Measurements from ENCODE around the gene ALG14. TPM values are rescaled to one million over a fixed set of nuclear protein-coding genes. Genes with fewer than 3 reads are reported as not detected.
"Not testable (repeated sequence)": the region's sequence is repeated elsewhere in the genome, so short reads cannot be mapped to it uniquely, and the experiment has no call there.

ALG14 gene
- total RNA-seq, 1 donor from 2014 or later: 7.5 TPM

DNA sequence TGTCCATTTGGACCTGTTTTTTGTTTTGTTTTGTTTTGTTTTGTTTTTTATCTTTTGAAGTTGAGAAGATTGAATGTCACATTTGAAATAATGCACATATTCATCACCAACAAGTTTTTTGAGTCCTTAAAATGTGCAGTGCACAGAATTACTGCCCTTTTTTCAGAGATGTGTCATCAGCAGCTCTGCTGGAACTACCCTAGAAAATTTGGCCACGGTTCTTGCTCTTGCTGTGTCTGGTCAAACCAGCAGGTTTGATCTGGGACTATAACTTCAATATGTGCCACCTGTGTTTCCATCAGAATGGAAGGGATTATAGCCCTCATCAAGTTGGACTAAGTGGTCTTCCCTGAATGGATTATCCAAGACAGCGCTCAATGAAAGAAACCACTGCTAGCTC lies 121.7 kb downstream of the ALG14 start:
- CTCF ChIA-PET: no interaction called here
- POLR2A ChIA-PET: no interaction called here
- no peaks in the 10 kb centered on the region for H3K27me3 Mint-ChIP-seq
- H3K36me3 Mint-ChIP-seq (ENCODE audit: low read depth): no peaks in the 10 kb centered on the region
- H3K4me1 Mint-ChIP-seq: no peaks in the 10 kb centered on the region
- intact Hi-C loops (cut with micrococcal nuclease): no loop called here
- no peaks in the 10 kb centered on the region for H3K9me3 Mint-ChIP-seq
- H3K27ac Mint-ChIP-seq: no peak overlapping the region
- ATAC-seq (ENCODE audit: low read depth) (no peak), DNase-seq (no peak)
- no peak overlapping the region for H3K4me3 Mint-ChIP-seq
- TF ChIP-seq CTCF (IDR thresholded peaks at IDR 0.05): no peak

DNA sequence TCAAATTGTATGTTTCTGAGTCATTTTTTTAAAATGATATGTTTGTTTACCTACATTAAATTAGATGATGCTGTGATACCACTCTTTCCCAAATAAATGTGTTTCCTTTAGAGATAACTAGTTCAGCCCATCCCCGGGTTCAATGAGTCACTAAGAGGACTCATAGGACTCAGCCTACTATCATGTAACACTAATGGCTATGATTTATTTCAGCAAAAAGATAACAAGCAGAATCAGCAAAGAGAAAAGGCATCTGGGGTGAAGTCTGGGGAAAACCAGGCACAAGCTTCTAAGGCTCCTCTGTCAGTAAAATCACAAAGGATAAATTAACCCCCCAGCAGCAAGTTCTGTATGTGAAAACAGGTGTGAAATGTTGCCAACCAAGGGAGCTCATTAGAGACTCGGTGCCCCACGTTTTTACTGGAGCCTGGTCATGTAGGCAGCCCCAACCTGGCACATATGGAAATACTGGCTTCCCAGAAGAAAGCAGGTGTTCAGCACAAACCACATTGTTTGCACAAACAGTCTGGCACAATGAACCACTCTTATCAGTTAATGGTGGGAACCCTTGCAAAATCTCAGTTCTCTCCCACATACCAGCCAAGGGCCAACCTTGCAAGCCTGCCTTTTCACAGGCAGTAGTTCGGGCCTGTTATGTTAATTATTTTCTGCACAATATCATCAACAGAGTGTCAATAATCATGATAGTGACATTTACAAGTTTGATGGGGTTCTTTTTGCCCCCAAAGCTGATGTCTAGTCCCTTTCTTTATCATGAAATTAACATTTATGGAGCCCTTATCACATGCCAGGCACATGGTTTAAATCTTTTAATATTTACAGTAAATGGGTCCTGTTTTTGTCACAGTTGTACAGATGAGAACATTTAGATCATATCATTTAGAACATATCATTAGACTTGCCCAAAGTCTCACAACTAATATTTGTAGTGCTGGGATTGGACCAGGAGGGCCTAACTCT lies 122.8 kb downstream of the ALG14 start:
- H3K27ac Mint-ChIP-seq: no peak overlapping the region
- ChIA-PET CTCF (no interaction called here), POLR2A (no interaction called here)
- no peaks in the 10 kb centered on the region for H3K4me1 Mint-ChIP-seq
- no peaks in the 10 kb centered on the region for H3K36me3 Mint-ChIP-seq (ENCODE audit: low read depth)
- intact Hi-C loops (cut with micrococcal nuclease): no loop called here
- no peaks in the 10 kb centered on the region for H3K9me3 Mint-ChIP-seq
- no peak for TF ChIP-seq CTCF (IDR thresholded peaks at IDR 0.05)
- DNase-seq (no peak), ATAC-seq (ENCODE audit: low read depth) (no peak)
- H3K27me3 Mint-ChIP-seq: no peaks in the 10 kb centered on the region
- no peak overlapping the region for H3K4me3 Mint-ChIP-seq

- no peak for TF ChIP-seq CTCF (IDR thresholded peaks at IDR 0.05)
These were observed 125.3 kb downstream of the ALG14 start for GRCh38 chr1:94947437-94947836.

DNA sequence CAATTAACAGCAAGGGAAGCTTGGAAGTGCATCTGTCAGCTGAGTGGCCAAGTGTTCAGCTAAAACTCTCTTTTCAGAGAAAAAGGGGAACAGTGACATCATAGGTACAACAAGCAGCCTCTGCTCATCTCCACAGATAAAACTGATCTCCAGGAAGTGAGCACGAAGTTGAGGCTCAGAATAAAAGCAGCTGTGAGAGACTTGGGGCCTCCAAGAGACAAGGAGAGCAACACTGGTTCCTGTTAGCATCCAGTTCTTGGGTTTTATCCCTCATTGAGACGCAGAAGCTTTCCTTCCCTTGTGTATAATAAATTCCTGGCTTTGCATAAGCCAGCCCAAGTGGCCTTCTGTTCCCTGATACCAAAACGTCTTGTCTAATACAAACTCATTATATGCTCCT lies 125.9 kb downstream of the ALG14 start:
- Mint-ChIP-seq H3K4me3 (no peak overlapping the region), H3K27ac (no peak overlapping the region), H3K9me3 (no peaks in the 10 kb centered on the region), H3K27me3 (peaks cover 13% of the 10 kb centered on the region), H3K36me3 (ENCODE audit: low read depth) (no peaks in the 10 kb centered on the region), H3K4me1 (no peaks in the 10 kb centered on the region)
- TF ChIP-seq CTCF (IDR thresholded peaks at IDR 0.05): no peak
- CTCF ChIA-PET: no interaction called here
- POLR2A ChIA-PET: no interaction called here
- intact Hi-C loops (cut with micrococcal nuclease): no loop called here
- DNase-seq (no peak), ATAC-seq (ENCODE audit: low read depth) (no peak)

More at GRCh38 chr1:94947437-94947836, 125.3 kb downstream of the ALG14 start:
- POLR2A ChIA-PET: no interaction called here
- DNase-seq (no peak), ATAC-seq (ENCODE audit: low read depth) (no peak)
- no peaks in the 10 kb centered on the region for H3K4me1 Mint-ChIP-seq
- no peaks in the 10 kb centered on the region for H3K36me3 Mint-ChIP-seq (ENCODE audit: low read depth)
- H3K27me3 Mint-ChIP-seq: peaks cover 13% of the 10 kb centered on the region
- no peak overlapping the region for H3K4me3 Mint-ChIP-seq
- CTCF ChIA-PET: no interaction called here
- no peaks in the 10 kb centered on the region for H3K9me3 Mint-ChIP-seq
- intact Hi-C loops (cut with micrococcal nuclease): no loop called here
- no peak overlapping the region for H3K27ac Mint-ChIP-seq

GRCh38 chr1:94942171-94943128 lies 130.3 kb downstream of the ALG14 start:
- no peaks in the 10 kb centered on the region for H3K36me3 Mint-ChIP-seq (ENCODE audit: low read depth)
- no peak for DNase-seq
- POLR2A ChIA-PET: no interaction called here
- H3K27ac Mint-ChIP-seq: no peak overlapping the region
- no peak for ATAC-seq (ENCODE audit: low read depth)
- no peaks in the 10 kb centered on the region for H3K4me1 Mint-ChIP-seq
- intact Hi-C loops (cut with micrococcal nuclease): no loop called here
- no peak for TF ChIP-seq CTCF (IDR thresholded peaks at IDR 0.05)
- H3K9me3 Mint-ChIP-seq: no peaks in the 10 kb centered on the region
- peaks cover 13% of the 10 kb centered on the region for H3K27me3 Mint-ChIP-seq
- CTCF ChIA-PET: no interaction called here
- H3K4me3 Mint-ChIP-seq: no peak overlapping the region

GRCh38 chr1:94941480-94941879 lies 131.3 kb downstream of the ALG14 start:
- H3K36me3 Mint-ChIP-seq (ENCODE audit: low read depth); H3K9me3 Mint-ChIP-seq; H3K4me3 Mint-ChIP-seq; DNase-seq; H3K4me1 Mint-ChIP-seq; intact Hi-C loops (cut with micrococcal nuclease); CTCF ChIA-PET; ATAC-seq (ENCODE audit: low read depth); H3K27ac Mint-ChIP-seq: not testable (repeated sequence)
- POLR2A ChIA-PET: interaction anchor here (0.6 to 0.7 kb wide), 2 partner anchors 53 to 67 kb away, joined by 4 to 5 read pairs; no protein-coding TSS in a partner anchor
- peaks cover 13% of the 10 kb centered on the region for H3K27me3 Mint-ChIP-seq

Data from activated B cell treated with CpG ODN at 0.5 μM for 24 hours (primary cell).